GM23248 (cell line): ENCODE results near the gene SLC7A10.

Source experiments
- EZH2 ChIP-seq: fragments of 200-600 bp; sonication (generic); IDR thresholded peaks from 2 replicates; pipeline ENCODE4 v1.6.1; 2018; ENCODE audit warnings: antibody characterized with exemption, mild to moderate bottlenecking; ENCODE audit not compliant: insufficient read depth, poor library complexity, severe bottlenecking
- EZH2phosphoT487 ChIP-seq: fragments of 200-600 bp; sonication (generic); IDR thresholded peaks from 2 replicates; pipeline ENCODE4 v1.6.1; 2018; ENCODE audit warnings: antibody characterized with exemption, moderate library complexity, mild to moderate bottlenecking, low read depth; ENCODE audit not compliant: insufficient read depth

GRCh38 chr19:33217881-33218280, 7.8 kb downstream of the SLC7A10 start:
- TF ChIP-seq EZH2 (no peak), EZH2phosphoT487 (no peak)
